Right lobe of liver (tissue), 4 donors: ENCODE data around the gene ACKR1.

ENCODE experiments used
- CTCF ChIP-seq, 4 donors: fragments of 200-600 bp in 3 of 4; fragments of 450-650 bp in 1 of 4; IDR thresholded peaks; one replicate each; pipeline versions ENCODE4 v1.5.1 to v1.8.0; 2016 to 2022; ENCODE audit warnings: antibody characterized with exemption in 4 of 4, mild to moderate bottlenecking in 2 of 4
- POLR2A ChIP-seq: fragments of 450-650 bp; IDR thresholded peaks from one replicate; pipeline ENCODE4 v1.6.1; 2017; ENCODE audit warnings: antibody characterized with exemption, mild to moderate bottlenecking
- donor health status: DM: no; HTN: no; CAD: no.
- donor health status: DM: no; HTN: no; CAD: no.
- donor health status: DM: no; HTN: yes; CAD: no.

- TF ChIP-seq CTCF (IDR thresholded peaks at IDR 0.05) (no peak), POLR2A (no peak)
These were observed 29.1 kb upstream of the ACKR1 start for GRCh38 chr1:159175571-159175970.
